Left lobe of liver (tissue), 1 donor: ENCODE results near the gene PFDN6. TPM values are rescaled to one million over a fixed set of nuclear protein-coding genes. Genes with fewer than 3 reads are reported as not detected.

Experiments used
- total RNA-seq: library from RNA; stranded (reverse); gene quantifications from one replicate; pipeline ENCODE4 v1.2.1, GENCODE V29; 2021
- donor health status: DM: no; HTN: yes; CAD: no.

PFDN6 gene
- total RNA-seq, 1 donor from 2014 or later = 19.2 TPM

Other genes starting within 250 kb of the PFDN6 start
- 10.8 TPM for gene HLA-DPA1, start 216.0 kb upstream of the PFDN6 start, total RNA-seq
- gene HLA-DPB1, start 213.6 kb upstream of the PFDN6 start, total RNA-seq = 11.3 TPM
- 0.55 TPM for gene COL11A2, start 97.1 kb upstream of the PFDN6 start, total RNA-seq
- gene RXRB, start 88.9 kb upstream of the PFDN6 start, total RNA-seq = 23.3 TPM
- 74.8 TPM for gene SLC39A7, start 88.7 kb upstream of the PFDN6 start, total RNA-seq
- gene HSD17B8, start 84.9 kb upstream of the PFDN6 start, total RNA-seq = 40.3 TPM
- 19.2 TPM for gene RING1, start 81.1 kb upstream of the PFDN6 start, total RNA-seq
- gene VPS52, start 17.7 kb upstream of the PFDN6 start, total RNA-seq = 30.2 TPM
- 555 TPM for gene RPS18, start 17.5 kb upstream of the PFDN6 start, total RNA-seq
- gene B3GALT4, start 12.5 kb upstream of the PFDN6 start, total RNA-seq = 1.2 TPM
- 17.8 TPM for gene WDR46, start 362 bp upstream of the PFDN6 start, total RNA-seq
- gene RGL2, start 9.3 kb downstream of the PFDN6 start, total RNA-seq = 19.7 TPM
- gene TAPBP, start 24.5 kb downstream of the PFDN6 start, total RNA-seq = 107 TPM
- gene ZBTB22, start 28.1 kb downstream of the PFDN6 start, total RNA-seq = 7.7 TPM
- gene DAXX, start 33.4 kb downstream of the PFDN6 start, total RNA-seq = 14.1 TPM
- gene KIFC1, start 102.2 kb downstream of the PFDN6 start, total RNA-seq = 0.38 TPM
- 20.7 TPM for gene PHF1, start 121.4 kb downstream of the PFDN6 start, total RNA-seq
- gene CUTA, start 128.5 kb downstream of the PFDN6 start, total RNA-seq = 104 TPM
- 2.5 TPM for gene SYNGAP1, start 130.5 kb downstream of the PFDN6 start, total RNA-seq
- gene ZBTB9, start 165.0 kb downstream of the PFDN6 start, total RNA-seq = 2.9 TPM